Activated CD4-positive, CD25-positive, alpha-beta regulatory T cell treated with anti-CD3 and anti-CD28 coated beads, Interleukin-2, amount 50 U/mL, for 72 hours (primary cell): Measurements from ENCODE around the gene GABRG3.

Experiments
- DNase-seq: peaks from one replicate; pipeline ENCODE4 v3.0.0; 2021

The GABRG3 gene

DNA sequence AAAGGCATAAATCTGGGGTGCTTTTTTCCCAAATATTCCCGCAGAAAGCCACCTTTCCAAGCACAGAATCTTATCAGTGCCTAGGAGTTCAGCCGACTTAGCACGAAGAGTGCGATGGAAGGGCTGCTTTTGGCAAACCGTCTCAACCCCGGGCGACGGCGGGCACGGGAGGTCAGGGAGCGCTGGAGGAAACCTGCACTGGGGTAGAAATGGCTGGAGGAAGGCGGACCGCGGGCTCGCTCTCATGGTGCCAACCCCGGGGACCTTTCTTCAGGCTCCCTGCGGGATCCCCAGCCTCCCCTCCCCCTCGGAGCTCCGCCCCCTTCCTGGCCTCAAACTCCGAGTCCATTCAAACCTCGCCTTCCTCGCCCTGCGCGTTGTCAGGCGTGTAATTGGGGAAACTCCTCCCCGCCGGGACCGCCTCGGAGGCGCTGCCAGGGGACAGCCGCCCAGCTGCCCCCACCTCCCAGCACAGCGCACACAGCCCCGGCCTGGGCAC is at the start of gene GABRG3:
GABRG3 (plus strand) TSS at position 470 of the 499 bp plus-strand sequence.
- no peak for DNase-seq

DNA sequence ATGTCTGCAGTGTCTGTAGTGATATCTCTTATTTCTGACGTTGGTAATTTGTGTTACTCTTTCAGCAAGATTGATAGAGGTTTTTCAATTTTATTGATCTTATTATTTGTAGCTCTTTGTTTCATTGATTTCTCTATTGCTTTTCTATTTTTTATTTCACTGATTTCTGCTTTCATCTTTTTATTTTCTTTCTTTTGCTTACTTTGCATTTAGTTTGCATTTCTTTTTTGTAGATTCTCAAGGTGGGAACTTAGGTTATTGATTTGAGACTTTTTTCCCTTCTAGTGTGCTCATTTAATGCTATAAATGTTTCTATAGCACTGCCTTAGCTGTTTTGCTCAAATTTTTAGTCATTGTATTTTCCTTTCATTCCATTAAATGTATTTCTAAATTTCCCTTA is 49.5 kb upstream of the GABRG3 start:
- DNase-seq = no peak

DNA sequence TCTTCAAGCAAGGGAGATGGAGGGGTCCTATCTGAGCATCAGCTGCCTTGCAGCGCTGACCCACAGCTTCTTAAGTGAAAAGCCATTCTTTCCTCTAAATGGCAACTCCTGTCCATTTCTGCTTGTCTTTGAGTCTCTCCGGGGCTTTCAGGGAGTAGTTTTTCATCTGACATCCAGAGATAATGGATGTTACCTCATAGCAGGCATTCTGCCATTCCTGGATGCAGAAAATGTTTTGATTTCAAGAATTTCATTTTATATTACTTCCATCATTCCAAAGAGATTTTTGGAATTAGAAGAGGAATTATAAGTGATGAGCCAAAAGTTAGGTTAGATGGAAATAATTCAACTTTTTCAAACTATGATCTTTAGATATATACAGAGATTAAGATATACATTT is 44.9 kb upstream of the GABRG3 start:
- DNase-seq = no peak

DNA sequence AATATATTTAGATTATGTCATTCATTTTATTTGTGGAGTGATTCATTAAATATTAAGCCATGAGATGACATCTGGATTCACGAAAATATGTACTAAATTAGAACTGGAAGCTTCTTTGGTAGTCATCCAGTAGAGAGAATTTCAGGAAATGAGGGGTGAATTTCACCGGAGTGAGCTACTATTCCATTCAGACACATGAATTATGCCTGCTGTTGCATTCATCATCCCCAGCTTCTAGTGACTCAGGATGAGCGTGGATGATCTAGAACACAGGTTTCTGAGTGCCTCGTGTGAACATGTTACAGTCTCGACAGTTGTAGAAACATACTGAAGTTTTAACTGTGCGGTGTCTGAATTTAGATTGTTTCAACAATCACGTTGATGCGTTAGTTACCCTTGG is 42.9 kb upstream of the GABRG3 start:
- no peak for DNase-seq

- DNase-seq = no peak
These were observed 41.4 kb upstream of the GABRG3 start for GRCh38 chr15:26929588-26929987.

DNA sequence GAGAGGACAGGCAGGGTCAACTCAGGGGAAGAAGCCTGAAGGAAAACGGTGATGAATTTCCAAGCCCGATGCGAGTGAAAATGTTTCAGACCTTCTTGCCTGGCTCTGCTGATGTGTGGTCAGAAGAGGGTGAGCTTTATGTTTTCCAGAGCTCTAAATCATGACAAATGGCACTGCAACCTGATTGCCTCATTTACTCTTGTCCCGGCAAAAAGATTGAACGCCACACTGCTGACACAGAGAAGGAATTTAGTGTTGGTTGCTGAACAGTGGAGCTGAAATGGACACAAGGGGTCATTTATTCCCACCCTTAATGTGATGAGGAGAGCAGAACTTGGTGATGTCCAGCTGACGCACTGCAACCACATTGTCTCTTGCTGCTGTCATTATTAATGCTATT is 36.1 kb upstream of the GABRG3 start:
- no peak for DNase-seq

DNA sequence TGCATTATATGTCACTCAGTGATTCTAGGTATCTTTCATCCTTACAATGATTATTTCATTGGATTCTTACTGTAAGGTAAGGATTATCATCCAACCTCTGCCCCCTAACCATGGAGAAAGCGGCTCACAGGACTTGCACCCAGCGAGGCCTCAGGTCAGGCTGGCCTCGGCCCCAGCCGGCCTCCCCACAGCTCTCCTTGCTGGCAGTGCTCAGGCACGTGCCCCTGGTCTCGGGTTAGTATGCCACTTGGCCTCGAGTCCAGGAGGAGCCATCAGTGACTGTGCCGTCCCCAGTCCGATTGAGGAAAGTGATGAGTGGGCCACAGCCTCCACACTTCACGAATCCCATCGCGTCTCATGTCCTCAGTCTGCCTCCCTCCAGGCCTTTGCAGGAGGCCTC is 35.7 kb upstream of the GABRG3 start:
- DNase-seq = no peak

DNA sequence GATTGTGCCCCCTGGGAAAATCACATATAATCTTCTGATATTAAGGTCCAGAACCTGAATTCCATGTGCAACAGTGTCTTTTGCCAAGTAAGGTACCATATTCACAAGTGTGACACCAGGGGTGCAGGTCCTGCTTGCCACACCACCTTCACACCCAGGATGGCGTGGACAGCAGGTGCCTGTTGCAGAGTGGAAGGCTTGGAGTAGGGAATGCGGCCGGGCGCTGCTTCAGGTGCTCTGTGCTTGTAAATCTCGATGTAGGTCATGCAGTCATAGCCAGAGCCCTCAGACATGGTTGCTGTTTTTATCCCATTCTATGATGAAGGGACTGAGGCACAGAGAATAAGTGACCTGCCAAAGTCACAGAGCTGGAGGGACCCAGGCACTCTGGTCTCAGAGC is 34.5 kb upstream of the GABRG3 start:
- DNase-seq = no peak

- no peak for DNase-seq
These were observed 33.8 kb upstream of the GABRG3 start for GRCh38 chr15:26937134-26937533.

DNA sequence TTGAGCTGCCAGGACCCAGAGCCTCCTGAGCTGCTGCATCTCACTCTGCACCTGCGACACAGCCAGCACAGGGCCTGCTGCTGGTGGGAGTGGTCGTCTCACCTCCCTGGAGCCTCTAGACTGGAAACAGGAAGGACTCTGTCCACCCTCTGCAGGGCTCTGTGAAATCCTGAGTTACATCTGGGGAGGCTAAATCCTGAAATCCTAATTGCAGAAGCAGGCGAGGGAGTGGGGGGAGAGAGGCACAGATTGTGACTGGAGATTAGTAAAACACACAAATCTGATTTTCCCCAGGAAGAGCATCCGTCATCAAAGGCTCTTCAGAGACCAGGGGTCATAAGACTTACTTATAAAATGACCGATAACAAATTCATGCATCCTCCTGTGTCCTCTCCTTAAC is 31.6 kb upstream of the GABRG3 start:
- DNase-seq = no peak

- no peak for DNase-seq
These were observed 29.5 kb upstream of the GABRG3 start for GRCh38 chr15:26941489-26941888.

DNA sequence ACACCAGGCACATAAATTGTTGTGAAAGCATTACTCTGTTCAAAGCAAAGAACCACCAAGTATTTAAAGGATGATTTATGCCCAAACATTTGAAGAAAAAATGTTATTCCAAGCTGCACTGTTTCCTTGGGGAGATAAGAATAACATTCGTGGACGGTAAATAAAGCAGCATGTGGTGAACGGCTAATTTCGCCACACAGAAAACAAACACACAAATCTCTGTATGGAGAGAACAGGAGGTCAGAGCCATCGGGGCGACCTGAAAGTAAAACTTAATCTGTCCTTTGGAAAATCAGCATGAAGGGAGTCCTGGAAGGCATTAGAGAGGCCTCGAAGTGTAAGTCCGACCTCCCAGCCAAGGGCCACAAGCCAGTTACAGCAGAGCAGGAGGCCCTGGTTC is 27.1 kb upstream of the GABRG3 start:
- no peak for DNase-seq

DNA sequence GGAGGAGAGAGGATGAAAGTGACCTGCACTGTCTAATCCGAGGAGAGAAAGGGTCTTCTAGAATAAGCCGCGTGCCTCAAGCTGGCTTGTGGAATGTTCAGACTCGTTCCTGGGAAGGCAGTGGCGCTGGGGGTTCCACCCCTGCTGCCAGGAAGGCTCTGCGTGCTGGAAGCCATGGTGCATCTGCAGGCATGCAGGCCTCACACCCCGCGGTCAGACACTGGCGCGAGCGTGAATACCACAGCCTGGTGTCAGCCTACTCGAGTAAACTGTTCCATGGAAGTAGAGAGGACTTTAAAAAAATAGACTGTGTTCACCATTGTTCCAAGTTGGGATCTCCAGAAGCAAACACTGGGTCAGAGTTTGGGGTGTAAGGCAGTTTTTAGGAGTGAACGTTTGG is 25.9 kb upstream of the GABRG3 start:
- DNase-seq = no peak

DNA sequence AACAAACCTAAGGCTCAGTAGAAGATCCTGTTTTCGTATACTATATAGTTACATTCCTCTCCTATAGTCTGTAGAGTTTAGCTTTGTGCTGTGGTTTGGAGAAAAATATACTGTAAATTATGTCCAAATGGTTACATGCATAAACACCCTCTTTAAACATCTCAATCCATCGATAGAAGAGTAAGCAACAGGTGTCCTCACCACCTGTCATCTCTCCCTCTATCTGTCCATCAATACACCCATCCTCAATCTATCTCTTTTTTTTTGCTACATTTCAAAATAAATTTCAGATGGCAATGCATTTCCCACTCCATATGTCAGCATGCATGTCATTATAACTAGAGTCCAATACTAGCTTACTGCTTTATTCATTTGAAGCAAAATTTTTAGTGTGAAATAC is 21.0 kb upstream of the GABRG3 start:
- no peak for DNase-seq

- no peak for DNase-seq
These were observed 16.6 kb upstream of the GABRG3 start for GRCh38 chr15:26954403-26954802.

- DNase-seq = no peak
These were observed 3.2 kb upstream of the GABRG3 start for GRCh38 chr15:26967719-26968269.

- DNase-seq = no peak
These were observed 2.2 kb upstream of the GABRG3 start for GRCh38 chr15:26968806-26969205.

GRCh38 chr15:26971271-26972018 is 464 bp downstream of the GABRG3 start:
- DNase-seq = no peak

DNA sequence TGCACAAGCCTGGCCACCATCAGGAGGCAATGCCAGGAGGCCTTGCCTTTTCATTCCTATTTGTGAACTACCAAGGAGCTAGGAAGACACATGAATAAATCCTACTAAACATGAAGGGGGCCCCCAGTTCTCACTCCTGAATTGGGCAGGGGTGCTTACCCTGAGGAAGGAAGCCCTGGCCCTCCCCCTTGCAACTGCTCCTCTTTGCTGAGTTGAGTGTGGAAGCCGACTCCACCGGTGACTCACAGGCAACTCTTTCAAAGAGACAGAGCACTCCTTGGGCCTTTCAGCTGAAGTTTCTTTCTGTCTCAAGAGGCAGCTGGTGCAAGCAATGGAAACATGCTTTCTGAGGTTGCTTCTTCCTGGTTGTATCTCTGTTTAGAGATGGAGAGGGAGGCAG is 1.7 kb downstream of the GABRG3 start:
- DNase-seq = no peak

- DNase-seq = no peak
These were observed 3.3 kb downstream of the GABRG3 start for GRCh38 chr15:26974120-26974780.

DNA sequence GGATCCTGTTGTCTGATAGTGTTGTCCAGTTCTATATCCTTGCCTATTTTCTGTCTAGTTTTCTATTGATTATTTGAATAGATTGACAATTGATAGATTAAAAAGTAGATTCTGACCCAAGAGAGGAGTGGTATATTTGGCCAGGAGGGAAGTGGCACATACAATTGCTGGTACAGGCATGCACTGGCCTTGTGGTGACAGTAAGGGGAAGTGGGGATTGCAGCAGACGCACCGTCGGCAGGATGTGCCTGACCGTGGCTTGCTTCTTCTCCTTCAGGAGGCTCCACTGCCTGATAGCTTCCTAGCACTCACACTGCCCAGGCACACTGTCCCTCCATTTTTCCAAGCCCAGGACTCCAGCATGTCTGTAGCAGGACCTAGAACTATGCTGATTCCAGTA is 10.5 kb downstream of the GABRG3 start:
- DNase-seq = no peak

GRCh38 chr15:26983822-26984221 is 12.8 kb downstream of the GABRG3 start:
- no peak for DNase-seq

DNA sequence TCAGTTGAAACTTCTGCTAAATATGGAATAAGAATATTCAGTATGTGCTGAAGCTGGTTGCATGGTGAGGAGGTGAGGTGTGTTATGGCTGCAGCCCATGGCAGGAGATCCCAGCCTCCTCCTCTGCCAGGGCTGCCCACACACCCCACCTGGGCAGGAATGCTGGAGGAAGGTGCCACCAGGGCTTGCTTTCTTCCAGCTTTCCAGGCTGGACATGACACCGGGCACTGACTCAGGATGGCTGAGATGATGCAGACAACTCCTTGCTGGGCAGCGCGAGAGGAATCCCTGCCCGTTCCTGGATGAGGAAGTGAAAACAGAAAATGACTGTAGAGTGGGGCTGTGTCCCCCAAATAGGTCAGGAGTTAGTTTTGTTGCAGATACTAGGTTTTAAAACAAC is 14.1 kb downstream of the GABRG3 start:
- DNase-seq = no peak

DNA sequence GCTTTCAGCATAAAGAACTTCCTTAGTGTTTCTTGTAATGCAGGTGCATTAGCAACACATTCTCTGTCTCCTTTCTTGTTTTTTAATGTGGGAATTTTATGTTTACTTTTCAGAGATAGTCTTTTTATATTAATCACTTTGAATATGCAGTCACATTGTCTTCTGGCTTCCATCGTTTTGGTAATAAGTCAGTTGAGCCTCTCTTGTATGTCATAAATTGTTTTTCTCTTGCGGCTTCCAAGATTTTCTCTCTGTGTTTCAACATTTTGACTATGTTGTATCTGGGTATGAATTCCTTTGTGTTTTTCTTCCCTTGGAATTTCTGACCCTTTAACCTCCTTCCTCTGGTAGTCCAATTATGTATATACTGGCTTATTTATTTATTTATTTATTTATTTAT is 25.3 kb downstream of the GABRG3 start:
- DNase-seq = no peak
